Neuron (in vitro differentiated cells): ENCODE measurements around the gene NPB.

Source experiments
- H2AFZ ChIP-seq: one replicate; pipeline ENCODE4 v1.6.1; 2013; ENCODE audit warnings: low read depth, mild to moderate bottlenecking, inconsistent platforms, low read length, moderate library complexity
- H3K27me3 ChIP-seq: one replicate; pipeline ENCODE4 v1.6.1; 2013; ENCODE audit warnings: low read length; ENCODE audit not compliant: insufficient read depth
- H3K36me3 ChIP-seq: one replicate; pipeline ENCODE4 v1.6.1; 2013; ENCODE audit warnings: low read length; ENCODE audit not compliant: insufficient read depth
- H3K4me1 ChIP-seq: one replicate; pipeline ENCODE4 v1.6.1; 2013; ENCODE audit warnings: low read length; ENCODE audit not compliant: insufficient read depth
- H3K4me3 ChIP-seq: 2 replicates; pipeline ENCODE4 v1.5.1; 2013; ENCODE audit warnings: mild to moderate bottlenecking, low read length, moderate library complexity
- H3K9me3 ChIP-seq: one replicate; pipeline ENCODE4 v1.6.1; 2013; ENCODE audit warnings: low read length

NPB gene

GRCh38 chr17:81925860-81926450, 23.9 kb downstream of the NPB start:
- Histone ChIP-seq H3K9me3 (no peaks in the 10 kb centered on the region), H3K27me3 (no peaks in the 10 kb centered on the region), H2AFZ (no peak overlapping the region), H3K4me3 (peak overlapping the region; percentile 71), H3K4me1 (peaks cover 22% of the 10 kb centered on the region), H3K36me3 (peaks cover 11% of the 10 kb centered on the region)

GRCh38 chr17:81926451-81927151, 24.6 kb downstream of the NPB start:
- no peaks in the 10 kb centered on the region for H3K27me3 ChIP-seq
- H3K4me1 ChIP-seq = peaks cover 22% of the 10 kb centered on the region
- no peaks in the 10 kb centered on the region for H3K9me3 ChIP-seq
- H3K4me3 ChIP-seq = peak overlapping the region; percentile 71
- H2AFZ ChIP-seq = no peak overlapping the region
- H3K36me3 ChIP-seq = peaks cover 7% of the 10 kb centered on the region

- Histone ChIP-seq H3K27me3 (no peaks in the 10 kb centered on the region), H3K4me1 (peaks cover 22% of the 10 kb centered on the region), H3K4me3 (peak overlapping the region; percentile 71), H2AFZ (no peak overlapping the region), H3K9me3 (no peaks in the 10 kb centered on the region), H3K36me3 (peaks cover 4% of the 10 kb centered on the region)
Measured at GRCh38 chr17:81927152-81927652, 25.2 kb downstream of the NPB start.

GRCh38 chr17:81927653-81928543, 25.9 kb downstream of the NPB start, which contains the start of gene MAFG:
Gene MAFG, minus strand, starts transcription at chr17:81927735. Its CDS starts 4,550 bp downstream, at chr17:81923185.
- Histone ChIP-seq H3K9me3 (no peaks in the 10 kb centered on the region), H2AFZ (peak within 1 kb of the TSS; percentile 66), H3K4me1 (peaks cover 22% of the 10 kb centered on the region), H3K4me3 (peak within 1 kb of the TSS; percentile 71), H3K27me3 (no peaks in the 10 kb centered on the region), H3K36me3 (peaks cover 1% of the 10 kb centered on the region)

- H3K4me1 ChIP-seq = peaks cover 22% of the 10 kb centered on the region
- peaks cover 3% of the 10 kb centered on the region for H3K36me3 ChIP-seq
- peak overlapping the region; percentile 71 for H3K4me3 ChIP-seq
Measured at GRCh38 chr17:81928544-81929252, 26.7 kb downstream of the NPB start.

GRCh38 chr17:81929253-81930141, 27.5 kb downstream of the NPB start:
- Histone ChIP-seq H3K4me1 (peaks cover 20% of the 10 kb centered on the region), H3K27me3 (no peaks in the 10 kb centered on the region), H2AFZ (no peak overlapping the region), H3K9me3 (no peaks in the 10 kb centered on the region), H3K4me3 (no peak overlapping the region), H3K36me3 (peaks cover 3% of the 10 kb centered on the region)

More at GRCh38 chr17:81928544-81929252, 26.7 kb downstream of the NPB start:
- no peaks in the 10 kb centered on the region for H3K27me3 ChIP-seq
- H3K9me3 ChIP-seq = no peaks in the 10 kb centered on the region
- peak overlapping the region; percentile 66 for H2AFZ ChIP-seq

- H3K4me3 ChIP-seq = no peak overlapping the region
- H3K27me3 ChIP-seq = no peaks in the 10 kb centered on the region
- peaks cover 3% of the 10 kb centered on the region for H3K36me3 ChIP-seq
- no peaks in the 10 kb centered on the region for H3K9me3 ChIP-seq
- no peak overlapping the region for H2AFZ ChIP-seq
- H3K4me1 ChIP-seq = peaks cover 12% of the 10 kb centered on the region
Measured at GRCh38 chr17:81930142-81931125, 28.4 kb downstream of the NPB start.

- Histone ChIP-seq H2AFZ (no peak overlapping the region), H3K36me3 (peaks cover 3% of the 10 kb centered on the region), H3K4me3 (no peak overlapping the region), H3K27me3 (no peaks in the 10 kb centered on the region), H3K4me1 (peaks cover 8% of the 10 kb centered on the region), H3K9me3 (no peaks in the 10 kb centered on the region)
Measured at GRCh38 chr17:81931189-81931556, 29.1 kb downstream of the NPB start.

- peaks cover 9% of the 10 kb centered on the region for H3K4me1 ChIP-seq
- no peaks in the 10 kb centered on the region for H3K27me3 ChIP-seq
- no peaks in the 10 kb centered on the region for H3K9me3 ChIP-seq
- H2AFZ ChIP-seq = no peak overlapping the region
- no peak overlapping the region for H3K4me3 ChIP-seq
- H3K36me3 ChIP-seq = peaks cover 3% of the 10 kb centered on the region
Measured at GRCh38 chr17:81931557-81932332, 29.7 kb downstream of the NPB start.

- H3K9me3 ChIP-seq = no peaks in the 10 kb centered on the region
- H3K4me1 ChIP-seq = peaks cover 10% of the 10 kb centered on the region
- no peaks in the 10 kb centered on the region for H3K27me3 ChIP-seq
- peaks cover 3% of the 10 kb centered on the region for H3K36me3 ChIP-seq
- no peak overlapping the region for H2AFZ ChIP-seq
- no peak overlapping the region for H3K4me3 ChIP-seq
Measured at GRCh38 chr17:81932333-81932983, 30.4 kb downstream of the NPB start.
